Motor neuron (in vitro differentiated cells): ENCODE results near the gene ZG16. TPM values are rescaled to one million over a fixed set of nuclear protein-coding genes. Genes with fewer than 3 reads are reported as not detected.
"Not testable (repeated sequence)": the region's sequence is repeated elsewhere in the genome, so short reads cannot be mapped to it uniquely, and the experiment has no call there.

Experiments used
- ATAC-seq, 8 experiments: fragments of 200-7000 bp; cut with Tn5 transposase; replicated peaks in 6 of 8; 2 replicates each; pipeline ENCODE4 v1.8.0; 2021; ENCODE audit warnings: mild to moderate bottlenecking in 8 of 8, moderate library complexity in 8 of 8
- H3K27ac ChIP-seq, 2 donors: fragments of 250-450 bp; sonication (Bioruptor Pico); 2 replicates each; pipeline ENCODE4 v1.9.0; 2021; ENCODE audit warnings: antibody characterized with exemption in 2 of 2, mild to moderate bottlenecking in 2 of 2, moderate library complexity in 1 of 2
- H3K4me1 ChIP-seq, 2 donors: fragments of 250-450 bp; sonication (Bioruptor Pico); replicated peaks in 1 of 2; 2 replicates each; pipeline ENCODE4 v1.6.1; 2021; ENCODE audit warnings: antibody characterized with exemption in 2 of 2, mild to moderate bottlenecking in 2 of 2, moderate library complexity in 1 of 2
- H3K4me3 ChIP-seq, 5 donors: fragments of 250-450 bp; sonication (Bioruptor Pico); 2 replicates each; pipeline ENCODE4 v1.9.0; 2021; ENCODE audit warnings: antibody characterized with exemption in 5 of 5, mild to moderate bottlenecking in 5 of 5, moderate library complexity in 4 of 5
- WGBS, 10 experiments: fragments of 450-650 bp; shearing (Covaris generic); methylation state at CpG; one replicate each; pipeline ENCODE4 v1.0.0; 2022; 5-methylcytosine and 5-hydroxymethylcytosine counted together
- in situ Hi-C, 9 experiments: fragments of 400-800 bp; cut with MboI; loops; one replicate each; pipeline ENCODE4 v1.15.0; 2021; ENCODE audit warnings: low sequenced_read_pairs in 9 of 9, low pct_unique_long_range_greater_than_20kb in 2 of 9; ENCODE audit not compliant: unreplicated experiment in 9 of 9
- total RNA-seq, 8 experiments: library from RNA; unstranded; fragments of 300-600 nt; gene quantifications; 2 replicates each; pipeline versions ENCODE4 v1.2.3 to v1.2.4, GENCODE V29; 2022

Gene ZG16
- total RNA-seq, 8 experiments from 2014 or later = 0.08 to 0.19 (median 0.10) TPM; not detected in 3

DNA sequence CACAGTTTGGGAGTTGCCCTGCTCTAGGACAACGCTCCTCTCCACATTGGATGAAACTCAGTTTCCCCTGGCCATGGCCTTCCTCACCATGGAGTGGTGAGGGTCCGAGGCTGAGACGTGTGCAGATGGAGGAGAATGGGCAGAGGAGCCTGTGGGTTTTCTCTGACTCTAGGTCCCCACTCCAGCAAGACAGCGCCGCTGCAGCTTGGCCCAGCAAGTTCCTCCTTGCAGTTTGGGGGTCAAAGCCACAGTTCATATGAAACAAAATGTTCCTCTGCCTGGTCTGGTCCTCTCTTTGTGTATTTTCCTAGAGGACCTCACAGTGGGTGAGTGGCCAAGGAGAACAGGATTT lies 34.6 kb upstream of the ZG16 start:
- WGBS, 10 experiments = 33 to 100% (median 100%) methylated on average over 1 to 5 of the region's 5 CpGs; no CpG with 5 or more reads in 5 of the 10 experiments
- Histone ChIP-seq H3K27ac (no peak overlapping the region), H3K4me1 (no peaks in the 10 kb centered on the region), H3K4me3 (no peak overlapping the region)
- in situ Hi-C loops = no loop called here
- no peak for ATAC-seq

DNA sequence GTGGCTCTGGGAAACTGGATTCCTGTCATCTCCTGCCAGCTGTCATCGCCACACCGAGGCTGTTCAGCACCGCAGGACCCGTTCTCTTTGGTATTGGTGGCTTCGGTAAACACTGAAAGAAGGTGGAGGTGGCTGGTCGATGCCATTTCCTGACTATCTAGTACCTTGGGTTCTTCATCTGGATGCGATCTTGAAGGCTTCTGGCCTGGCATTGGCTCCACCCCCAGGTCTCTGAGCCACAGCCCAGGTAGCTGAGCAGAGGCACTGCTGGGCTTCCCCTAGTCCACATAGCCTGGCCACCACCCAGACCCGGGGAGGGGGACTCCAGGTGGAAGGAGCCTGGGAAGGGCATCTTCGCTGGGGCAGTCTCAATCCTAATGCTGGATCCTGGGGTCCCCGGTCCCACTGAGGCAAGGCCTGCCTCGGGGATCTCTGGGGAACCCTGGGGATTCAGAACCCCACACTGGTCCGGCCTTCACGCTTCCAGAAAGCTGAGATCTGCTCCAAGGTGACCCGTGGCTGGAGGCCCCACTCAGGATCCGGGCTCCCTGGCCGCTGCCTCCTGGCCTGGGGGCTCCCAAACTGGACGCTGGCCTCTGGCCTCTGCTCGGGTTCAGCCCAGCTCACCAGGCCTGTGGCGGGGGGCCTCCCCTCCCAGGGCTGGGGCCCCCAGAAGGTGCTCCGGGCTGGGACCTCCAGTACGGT lies 34.1 kb upstream of the ZG16 start:
- ATAC-seq = no peak
- in situ Hi-C loops = no loop called here
- Histone ChIP-seq H3K4me1 (no peaks in the 10 kb centered on the region), H3K4me3 (no peak overlapping the region), H3K27ac (no peak overlapping the region)
- 23 to 95% (median 69%) methylated on average over 2 to 8 of the region's 21 CpGs; no CpG with 5 or more reads in 2 of the 10 experiments for WGBS, 10 experiments

- 93% methylated on average over 5 of the region's 20 CpGs; no CpG with 5 or more reads in 9 of the 10 experiments for WGBS, 10 experiments
- in situ Hi-C loops = no loop called here
- Histone ChIP-seq H3K27ac (no peak overlapping the region), H3K4me3 (no peak overlapping the region), H3K4me1 (no peaks in the 10 kb centered on the region)
- ATAC-seq = no peak
These were observed 33.4 kb upstream of the ZG16 start for GRCh38 chr16:29744541-29745101.

DNA sequence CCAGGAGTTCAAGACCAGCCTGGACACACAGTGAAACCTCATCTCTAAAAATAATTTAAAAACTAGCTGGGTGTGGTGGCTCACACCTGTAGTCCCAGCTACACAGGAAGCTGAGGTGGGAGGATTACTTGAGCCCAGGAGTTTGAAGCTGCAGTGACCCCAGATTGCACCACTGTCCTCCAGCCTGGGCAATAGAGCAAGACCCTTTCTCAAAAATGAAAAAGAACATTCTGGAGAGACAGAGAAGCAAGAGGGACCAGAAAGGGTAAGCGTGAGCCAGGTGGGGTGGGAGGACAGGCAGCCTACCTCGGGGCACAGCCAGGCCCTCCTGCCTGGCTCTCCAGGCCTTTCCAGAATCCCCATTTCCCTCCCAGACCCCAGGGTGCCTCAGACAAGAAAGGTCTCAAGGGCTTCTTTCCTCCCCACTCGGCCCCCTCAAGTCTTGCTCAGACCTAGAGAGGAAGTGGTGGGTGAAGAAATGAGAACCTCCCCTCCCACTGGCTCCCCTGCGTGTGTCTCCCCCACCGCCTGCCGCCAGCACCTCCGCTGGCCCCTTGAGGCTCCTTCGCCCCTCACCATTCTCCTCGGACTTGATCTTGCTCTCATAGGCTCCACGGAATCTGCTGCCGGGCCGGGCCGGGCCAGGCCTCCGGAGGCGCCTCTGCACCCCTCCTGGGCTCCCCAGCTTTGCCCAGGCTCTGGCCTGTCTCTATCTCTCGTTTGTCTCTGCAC lies 32.8 kb upstream of the ZG16 start:
- ATAC-seq = no peak
- Histone ChIP-seq H3K27ac (no peak overlapping the region), H3K4me3 (no peak overlapping the region), H3K4me1 (no peaks in the 10 kb centered on the region)
- 86% methylated on average over 2 of the region's 16 CpGs; no CpG with 5 or more reads in 9 of the 10 experiments for WGBS, 10 experiments
- in situ Hi-C loops = no loop called here

GRCh38 chr16:29745853-29746345 lies 32.2 kb upstream of the ZG16 start, which contains the start of gene C16orf54:
Gene C16orf54, minus strand, starts transcription at chr16:29745990. Its CDS starts 1,039 bp downstream, at chr16:29744951.
- H3K4me3 ChIP-seq = no peak within 1 kb of the TSS
- H3K4me1 ChIP-seq = no peaks in the 10 kb centered on the region
- peak in 1 of 8 experiments; percentile 31 for ATAC-seq
- H3K27ac ChIP-seq = no peak within 1 kb of the TSS
- 62 to 100% (median 70%) methylated on average over 1 to 8 of the region's 12 CpGs; no CpG with 5 or more reads in 7 of the 10 experiments for WGBS, 10 experiments
- in situ Hi-C loops = no loop called here

DNA sequence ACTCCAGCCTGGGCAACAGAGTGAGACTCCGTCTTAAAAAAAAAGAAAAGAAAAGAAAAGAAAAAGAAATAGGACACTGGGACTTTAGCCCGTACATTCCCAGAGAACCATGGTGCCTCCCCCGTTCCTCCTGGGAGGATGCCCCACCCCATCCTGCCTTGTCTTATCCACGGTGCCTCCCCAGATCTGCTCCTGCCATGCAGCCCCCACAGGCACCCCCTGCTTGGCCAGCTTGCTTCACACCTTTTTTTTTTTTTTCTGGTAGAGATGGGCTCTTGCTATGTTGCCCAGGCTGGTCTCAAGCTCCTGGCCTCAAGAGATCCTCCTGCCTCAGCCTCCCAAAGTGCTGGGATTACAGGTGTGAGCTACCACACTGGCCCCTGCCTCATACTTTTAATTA lies 31.5 kb upstream of the ZG16 start:
- H3K4me3 ChIP-seq, in situ Hi-C loops, H3K4me1 ChIP-seq, ATAC-seq, H3K27ac ChIP-seq: not testable (repeated sequence)
- WGBS, 10 experiments = 70 to 86% methylated on average over 1 to 2 of the region's 4 CpGs; no CpG with 5 or more reads in 8 of the 10 experiments

- ATAC-seq = peak in 5 of 8 experiments; percentile 20 to 86 (median 41)
- Histone ChIP-seq H3K4me3 (no peak overlapping the region), H3K4me1 (no peaks in the 10 kb centered on the region), H3K27ac (no peak overlapping the region)
- 100% methylated on average over 3 of the region's 30 CpGs; no CpG with 5 or more reads in 9 of the 10 experiments for WGBS, 10 experiments
- in situ Hi-C loops = no loop called here
These were observed 29.9 kb upstream of the ZG16 start for GRCh38 chr16:29747947-29748759.

GRCh38 chr16:29748760-29749149 lies 29.3 kb upstream of the ZG16 start:
- H3K4me3 ChIP-seq, ATAC-seq, H3K4me1 ChIP-seq, in situ Hi-C loops, H3K27ac ChIP-seq: not testable (repeated sequence)
- whole genome bisulfite sequencing, 10 experiments = 67 to 100% (median 100%) methylated on average over 1 to 4 of the region's 4 CpGs; no CpG with 5 or more reads in 3 of the 10 experiments

DNA sequence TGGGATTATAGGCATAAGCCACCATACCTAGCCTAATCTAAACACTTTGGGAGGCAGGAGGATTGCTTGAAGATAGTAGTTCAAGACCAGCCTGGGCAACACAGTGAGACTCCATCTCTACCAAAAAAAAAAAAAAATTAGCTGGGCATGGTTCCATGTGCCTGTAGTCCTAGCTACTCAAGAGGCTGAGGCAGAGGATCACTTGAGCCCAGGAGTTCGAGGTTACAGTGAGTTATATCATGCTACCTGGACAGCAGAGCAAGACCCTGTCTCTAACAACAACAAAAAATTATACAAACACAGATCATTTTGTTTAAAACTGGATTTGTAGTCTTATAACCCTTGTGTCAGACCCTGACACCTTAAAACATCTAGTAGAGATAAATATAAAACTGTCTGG lies 24.5 kb upstream of the ZG16 start:
- Histone ChIP-seq H3K27ac (no peak overlapping the region), H3K4me3 (no peak overlapping the region), H3K4me1 (peaks cover 3 to 6% of the 10 kb centered on the region in 2 donors)
- in situ Hi-C loops = no loop called here
- ATAC-seq = no peak
- WGBS, 10 experiments = 0 to 83% (median 20%) methylated on average over 1 of the region's 1 CpG; no CpG with 5 or more reads in 3 of the 10 experiments

DNA sequence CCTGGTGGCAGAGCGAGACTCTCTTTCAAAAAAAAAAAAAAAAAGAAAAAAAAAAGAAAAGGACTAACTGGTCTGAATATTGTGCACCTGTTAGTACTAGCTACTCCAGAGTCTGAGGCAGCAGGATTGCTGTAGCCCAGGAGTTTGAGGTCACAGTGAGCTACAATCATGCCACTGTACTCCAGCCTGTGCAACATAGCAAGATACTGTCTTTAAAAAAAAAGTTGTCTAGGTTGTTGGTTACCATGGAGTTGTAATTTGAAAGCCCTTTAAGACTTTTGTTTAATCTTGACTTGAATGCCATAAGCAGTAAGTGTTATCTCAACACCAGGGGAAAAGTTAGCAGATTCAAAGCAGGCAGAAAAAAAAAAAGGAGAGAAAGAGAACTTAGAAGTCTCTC lies 21.4 kb upstream of the ZG16 start:
- peak in 5 of 8 experiments; percentile 33 to 93 (median 51) for ATAC-seq
- peaks cover 3 to 6% of the 10 kb centered on the region in 2 donors for H3K4me1 ChIP-seq
- H3K4me3 ChIP-seq = no peak overlapping the region
- WGBS, 10 experiments = 0 to 100% (median 80%) methylated on average over 1 of the region's 1 CpG; no CpG with 5 or more reads in 5 of the 10 experiments
- in situ Hi-C loops = no loop called here
- no peak overlapping the region for H3K27ac ChIP-seq

GRCh38 chr16:29757086-29757485 lies 21.0 kb upstream of the ZG16 start:
- WGBS, 10 experiments = 30 to 100% (median 83%) methylated on average over 1 to 5 of the region's 8 CpGs; no CpG with 5 or more reads in 1 of the 10 experiments

DNA sequence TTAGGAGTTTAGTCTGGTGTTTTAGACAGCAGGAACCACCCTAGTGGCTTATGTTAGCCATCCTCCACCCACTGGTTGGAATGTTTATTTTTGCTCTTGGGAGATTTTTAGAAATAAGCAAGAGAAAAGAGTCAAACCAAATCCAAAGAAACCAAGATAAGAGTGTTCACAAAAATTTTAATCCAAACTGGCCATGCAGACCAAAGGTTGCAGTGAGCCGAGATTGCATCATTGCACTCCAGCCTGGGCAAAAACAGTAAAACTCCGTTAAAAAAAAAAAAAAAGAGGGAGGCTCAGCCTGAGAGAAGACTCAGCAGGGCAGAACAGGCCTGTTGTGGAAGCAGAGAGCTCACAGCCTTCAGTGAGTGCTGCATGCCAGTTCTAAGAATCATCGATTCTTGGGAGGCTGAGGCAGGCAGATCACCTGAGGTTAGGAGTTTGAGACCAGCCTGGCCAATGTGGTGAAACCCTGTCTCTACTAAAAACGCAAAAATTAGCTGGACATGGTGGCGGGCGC lies 20.0 kb upstream of the ZG16 start:
- WGBS, 10 experiments = 0 to 90% (median 66%) methylated on average over 1 to 6 of the region's 6 CpGs; no CpG with 5 or more reads in 2 of the 10 experiments
- in situ Hi-C loops = no loop called here
- ATAC-seq = peak in 7 of 8 experiments; percentile 45 to 92 (median 84)
- H3K27ac ChIP-seq = peak overlapping the region in 1 of 2 donors; percentile 64
- no peak overlapping the region for H3K4me3 ChIP-seq
- H3K4me1 ChIP-seq = peaks cover 3 to 6% of the 10 kb centered on the region in 2 donors

More at GRCh38 chr16:29757086-29757485, 21.0 kb upstream of the ZG16 start:
- ATAC-seq, H3K4me3 ChIP-seq, in situ Hi-C loops, H3K4me1 ChIP-seq, H3K27ac ChIP-seq: not testable (repeated sequence)
